ENCODE data around the gene DNTTIP2. TPM values are rescaled to one million over a fixed set of nuclear protein-coding genes. Genes with fewer than 3 reads are reported as not detected.

Gene DNTTIP2
- total and polyA plus RNA-seq, 9 of the 15 experiments (the other 6 are each of a cell fraction or from before 2014, with no cell fraction given): 50.4 to 138 (median 97.0) TPM

DNA sequence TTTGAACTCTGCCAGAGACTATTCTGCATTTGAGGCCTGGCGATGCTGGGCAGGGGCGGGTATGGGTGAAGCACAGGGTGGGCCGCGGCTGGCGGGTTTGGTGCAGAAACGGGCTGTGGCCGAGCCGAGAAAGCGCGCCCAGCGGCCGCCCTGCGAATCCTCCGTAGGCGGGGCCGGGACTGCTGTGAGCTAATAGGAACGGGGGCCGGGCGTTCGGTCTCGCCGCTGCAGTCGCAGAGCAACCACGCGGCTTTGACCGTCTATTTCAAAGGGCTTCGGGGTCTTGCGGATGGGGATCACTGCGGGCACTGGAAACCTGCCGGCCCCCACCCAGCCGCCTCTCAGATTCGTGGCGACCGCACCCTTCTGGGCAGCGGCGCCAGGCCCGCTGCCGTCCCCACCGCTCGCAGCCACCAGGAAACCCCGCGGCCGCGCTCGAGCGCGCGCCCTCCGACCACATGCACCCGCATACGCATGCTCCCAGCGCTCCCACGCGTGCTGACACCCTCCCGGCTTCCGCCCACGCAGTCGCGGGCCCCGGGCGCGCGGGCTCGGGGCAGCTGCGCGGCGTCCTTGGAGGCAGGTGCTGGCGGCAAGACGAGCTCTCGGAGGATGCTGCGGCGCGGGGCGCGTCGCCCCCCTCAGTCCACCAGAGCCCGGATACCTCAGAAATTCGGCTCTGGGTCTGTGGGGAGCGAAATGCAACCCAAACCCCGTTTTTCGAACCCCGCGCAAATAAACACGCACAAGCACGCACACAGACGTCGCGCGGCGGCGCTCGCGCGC lies 32.6 kb downstream of the DNTTIP2 start (continued):
- no peak for TF ChIP-seq ZNF431 (CRISPR knock-in tag; IDR thresholded peaks at IDR 0.05)
- TF ChIP-seq ATF1 (CRISPR knock-in tag; IDR thresholded peaks at IDR 0.05): no peak
- peak; percentile 46 for TF ChIP-seq ATF1 (tag; IDR thresholded peaks at IDR 0.05)
- TF ChIP-seq BACH1 (tag; IDR thresholded peaks at IDR 0.05): no peak
- TF ChIP-seq, protein P1, sequence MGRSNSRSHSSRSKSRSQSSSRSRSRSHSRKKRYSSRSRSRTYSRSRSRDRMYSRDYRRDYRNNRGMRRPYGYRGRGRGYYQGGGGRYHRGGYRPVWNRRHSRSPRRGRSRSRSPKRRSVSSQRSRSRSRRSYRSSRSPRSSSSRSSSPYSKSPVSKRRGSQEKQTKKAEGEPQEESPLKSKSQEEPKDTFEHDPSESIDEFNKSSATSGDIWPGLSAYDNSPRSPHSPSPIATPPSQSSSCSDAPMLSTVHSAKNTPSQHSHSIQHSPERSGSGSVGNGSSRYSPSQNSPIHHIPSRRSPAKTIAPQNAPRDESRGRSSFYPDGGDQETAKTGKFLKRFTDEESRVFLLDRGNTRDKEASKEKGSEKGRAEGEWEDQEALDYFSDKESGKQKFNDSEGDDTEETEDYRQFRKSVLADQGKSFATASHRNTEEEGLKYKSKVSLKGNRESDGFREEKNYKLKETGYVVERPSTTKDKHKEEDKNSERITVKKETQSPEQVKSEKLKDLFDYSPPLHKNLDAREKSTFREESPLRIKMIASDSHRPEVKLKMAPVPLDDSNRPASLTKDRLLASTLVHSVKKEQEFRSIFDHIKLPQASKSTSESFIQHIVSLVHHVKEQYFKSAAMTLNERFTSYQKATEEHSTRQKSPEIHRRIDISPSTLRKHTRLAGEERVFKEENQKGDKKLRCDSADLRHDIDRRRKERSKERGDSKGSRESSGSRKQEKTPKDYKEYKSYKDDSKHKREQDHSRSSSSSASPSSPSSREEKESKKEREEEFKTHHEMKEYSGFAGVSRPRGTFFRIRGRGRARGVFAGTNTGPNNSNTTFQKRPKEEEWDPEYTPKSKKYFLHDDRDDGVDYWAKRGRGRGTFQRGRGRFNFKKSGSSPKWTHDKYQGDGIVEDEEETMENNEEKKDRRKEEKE (IDR thresholded peaks at IDR 0.05; ENCODE audit: borderline replicate concordance in 1 of 2, control insufficient read depth in 1 of 2, low read depth in 2 of 2, low read length in 1 of 2): 0 out of 4 replicates have a peak, but pooled peaks of 1 of the 2 experiments have one; percentile 34
- TF ChIP-seq PBX2 (CRISPR knock-in tag; IDR thresholded peaks at IDR 0.05; ENCODE audit: low read depth): no peak
- no peak for TF ChIP-seq PBX2 (tag; conservative IDR thresholded peaks at IDR 0.05; ENCODE audit: low read depth)
- no peak for TF ChIP-seq RBM14 (IDR thresholded peaks at IDR 0.05; ENCODE audit: borderline replicate concordance, insufficient read depth, low read depth, low read length)
- TF ChIP-seq ARID1B (IDR thresholded peaks at IDR 0.05): 0 out of 2 replicates have a peak, but pooled peaks have one; percentile 20
- TF ChIP-seq MAFG (tag; conservative IDR thresholded peaks at IDR 0.05): no peak
- peak; percentile 84 for TF ChIP-seq POLR2G (IDR thresholded peaks at IDR 0.05; ENCODE audit: low read depth, low read length)
- TF ChIP-seq MNT (conservative IDR thresholded peaks at IDR 0.05): peak; percentile 66 to 85
- peak; percentile 61 for TF ChIP-seq ELF1 (tag; IDR thresholded peaks at IDR 0.05)
- TF ChIP-seq, protein P2, sequence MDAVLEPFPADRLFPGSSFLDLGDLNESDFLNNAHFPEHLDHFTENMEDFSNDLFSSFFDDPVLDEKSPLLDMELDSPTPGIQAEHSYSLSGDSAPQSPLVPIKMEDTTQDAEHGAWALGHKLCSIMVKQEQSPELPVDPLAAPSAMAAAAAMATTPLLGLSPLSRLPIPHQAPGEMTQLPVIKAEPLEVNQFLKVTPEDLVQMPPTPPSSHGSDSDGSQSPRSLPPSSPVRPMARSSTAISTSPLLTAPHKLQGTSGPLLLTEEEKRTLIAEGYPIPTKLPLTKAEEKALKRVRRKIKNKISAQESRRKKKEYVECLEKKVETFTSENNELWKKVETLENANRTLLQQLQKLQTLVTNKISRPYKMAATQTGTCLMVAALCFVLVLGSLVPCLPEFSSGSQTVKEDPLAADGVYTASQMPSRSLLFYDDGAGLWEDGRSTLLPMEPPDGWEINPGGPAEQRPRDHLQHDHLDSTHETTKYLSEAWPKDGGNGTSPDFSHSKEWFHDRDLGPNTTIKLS (IDR thresholded peaks at IDR 0.05; ENCODE audit: borderline replicate concordance, low read depth): peak; percentile 36; the same call in 1 of the 2 replicates
- no peak; the same call in 1 of the 2 replicates for TF ChIP-seq HCFC1 (IDR thresholded peaks at IDR 0.05; ENCODE audit: low read depth, low read length)
- TF ChIP-seq NCOA6 (IDR thresholded peaks at IDR 0.05): peak; percentile 47
- no peak for TF ChIP-seq POLR3A (IDR thresholded peaks at IDR 0.05; ENCODE audit: borderline replicate concordance, extremely low read depth, insufficient read depth, insufficient read length)
- peak; percentile 78 for TF ChIP-seq CTBP1 (IDR thresholded peaks at IDR 0.05; ENCODE audit: borderline replicate concordance)
- TF ChIP-seq NFIC (IDR thresholded peaks at IDR 0.05): peak; percentile 42

Measured in K562 (cell line).